AG09309 (cell line): ENCODE measurements around the gene UBE3B.

Source experiments
- DNase-seq: peaks from one replicate; pipeline ENCODE4 v3.0.0-alpha.2; 2010; ENCODE audit warnings: low read depth
- H3K4me3 ChIP-seq: 2 replicates; pipeline ENCODE4 v1.5.1; 2011; ENCODE audit warnings: mild to moderate bottlenecking, low read depth, low read length, moderate library complexity; ENCODE audit not compliant: control insufficient read depth
- CTCF ChIP-seq: IDR thresholded peaks from 2 replicates; pipeline ENCODE4 v1.5.1; 2011; ENCODE audit warnings: mild to moderate bottlenecking, low read depth, low read length, inconsistent platforms; ENCODE audit not compliant: insufficient read depth, control insufficient read depth; ENCODE audit errors: missing control alignments

UBE3B gene

GRCh38 chr12:109538191-109538863 is 60.9 kb downstream of the UBE3B start:
- DNase-seq = no peak
- no peak overlapping the region for H3K4me3 ChIP-seq
- TF ChIP-seq CTCF = no peak

DNA sequence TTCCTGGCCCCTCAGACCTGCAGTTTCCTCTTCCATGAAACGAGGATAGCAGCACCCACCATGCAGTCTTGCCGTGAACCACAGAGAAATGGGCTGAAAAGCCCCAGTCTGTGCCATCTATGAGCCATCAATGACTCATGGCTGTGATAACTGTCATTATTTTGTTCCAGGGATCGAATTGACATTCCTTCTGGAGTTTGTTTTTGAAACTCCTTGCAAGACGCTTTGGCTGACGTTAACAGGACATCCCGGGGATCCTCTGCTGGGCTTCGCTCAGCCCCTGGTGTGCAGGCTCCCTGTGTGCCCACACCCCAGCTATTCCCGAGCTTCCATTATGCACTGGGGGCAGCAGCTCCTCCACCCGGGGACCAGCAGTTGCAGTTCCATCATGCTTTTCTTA is 62.1 kb downstream of the UBE3B start:
- H3K4me3 ChIP-seq = no peak overlapping the region
- no peak for TF ChIP-seq CTCF
- no peak for DNase-seq

DNA sequence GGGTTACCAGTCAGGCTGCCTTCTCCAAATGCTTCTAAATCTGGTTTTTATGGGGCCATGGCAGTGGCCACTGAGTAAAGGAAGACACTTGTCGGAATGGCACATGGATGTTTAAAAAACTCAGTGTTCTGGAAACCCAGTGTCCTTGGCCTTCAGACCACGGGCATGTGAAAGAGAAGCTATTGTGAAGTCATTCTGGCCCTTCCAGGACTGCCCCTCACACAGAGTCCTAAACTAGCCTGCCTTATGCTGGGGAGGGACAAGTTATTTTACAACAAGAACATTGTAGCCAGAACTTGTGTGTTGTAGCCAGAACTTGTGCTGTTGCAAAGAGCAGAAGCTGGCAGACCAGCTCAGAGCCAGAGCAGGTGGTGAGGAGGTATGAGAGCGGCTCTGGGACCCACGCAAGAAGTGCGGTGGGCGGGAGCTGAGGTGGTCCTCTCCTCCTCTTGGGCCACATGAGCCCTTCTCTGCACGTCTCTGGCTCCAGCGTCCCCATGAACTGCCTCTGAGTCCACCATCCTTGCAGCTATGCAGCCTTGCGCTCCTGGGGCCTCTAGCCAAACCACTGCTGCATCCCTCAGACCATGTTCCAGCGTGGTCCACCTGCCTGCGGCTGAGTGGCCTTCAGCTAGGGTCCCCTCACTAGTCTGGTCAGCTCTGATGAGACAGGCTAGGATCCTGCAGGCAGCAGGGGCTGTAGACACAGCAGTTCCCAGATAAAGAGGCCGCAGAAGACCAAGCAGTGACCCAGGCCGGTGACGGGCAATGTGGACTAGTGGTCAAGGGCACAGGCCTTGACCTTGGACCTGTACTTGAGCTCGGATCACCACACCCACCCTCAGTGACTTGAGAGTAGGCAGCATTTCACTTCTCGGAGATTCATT is 63.3 kb downstream of the UBE3B start:
- H3K4me3 ChIP-seq = no peak overlapping the region
- DNase-seq = no peak
- TF ChIP-seq CTCF = no peak

- H3K4me3 ChIP-seq = no peak overlapping the region
- no peak for TF ChIP-seq CTCF
- no peak for DNase-seq
These were observed 63.9 kb downstream of the UBE3B start for GRCh38 chr12:109541413-109541726.

DNA sequence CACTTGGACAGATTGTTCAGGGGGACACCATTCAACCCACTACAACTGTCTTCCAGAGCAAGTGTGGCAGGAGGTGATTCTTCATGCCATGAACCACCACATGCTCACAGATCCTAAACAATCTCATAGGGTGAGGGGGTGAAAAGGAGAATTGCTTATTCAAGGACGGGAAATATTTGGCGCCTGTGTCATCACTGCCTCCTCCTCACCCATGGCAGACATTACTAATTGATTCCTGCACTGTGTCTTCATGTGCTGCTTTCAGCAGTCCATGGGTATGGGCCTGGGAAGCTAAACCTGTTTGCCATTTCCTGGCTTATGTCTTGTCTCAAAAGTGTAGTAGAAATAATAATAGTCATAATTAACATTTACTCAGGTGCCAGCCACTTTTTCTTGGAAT is 64.6 kb downstream of the UBE3B start:
- TF ChIP-seq CTCF = no peak
- no peak for DNase-seq
- no peak overlapping the region for H3K4me3 ChIP-seq

DNA sequence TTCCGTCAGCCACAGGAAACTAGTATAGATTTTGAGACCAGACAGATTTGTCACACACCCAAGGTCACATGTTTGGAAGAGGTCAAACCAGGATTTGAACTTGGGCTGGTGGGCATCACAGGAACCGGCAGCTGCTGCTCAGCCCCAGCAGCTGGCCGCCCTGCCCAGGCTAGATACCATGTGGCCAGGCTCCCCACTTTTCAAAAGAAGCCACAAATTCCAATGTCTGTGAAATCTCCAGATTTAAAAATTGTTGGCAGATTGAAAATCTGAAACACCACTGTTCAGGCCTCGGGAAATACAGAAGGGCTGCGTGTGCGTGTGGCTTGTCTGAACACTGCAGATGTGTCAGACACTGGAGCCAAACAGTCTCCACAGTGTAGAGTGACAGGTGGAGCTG is 65.4 kb downstream of the UBE3B start:
- no peak for DNase-seq
- TF ChIP-seq CTCF = no peak
- no peak overlapping the region for H3K4me3 ChIP-seq
